Subcutaneous abdominal adipose tissue (tissue), 5 donors: ENCODE data around the gene DOCK9.

Experiments used
- H3K27ac ChIP-seq: one replicate; pipeline ENCODE4 v1.7.0; 2013; ENCODE audit warnings: low read depth, mild to moderate bottlenecking, inconsistent platforms, low read length, moderate library complexity
- H3K27me3 ChIP-seq, 5 donors: one replicate each; pipeline ENCODE4 v1.7.0; 2013; ENCODE audit warnings: low read length in 5 of 5, inconsistent platforms in 1 of 5; ENCODE audit not compliant: control insufficient read depth in 5 of 5, insufficient read depth in 4 of 5
- H3K36me3 ChIP-seq, 5 donors: one replicate each; pipeline ENCODE4 v1.7.0; 2013; ENCODE audit warnings: low read length in 5 of 5; ENCODE audit not compliant: control insufficient read depth in 5 of 5, insufficient read depth in 5 of 5
- H3K4me1 ChIP-seq, 5 donors: one replicate each; pipeline ENCODE4 v1.7.0; 2013; ENCODE audit warnings: low read length in 5 of 5, mild to moderate bottlenecking in 3 of 5, moderate library complexity in 1 of 5; ENCODE audit not compliant: control insufficient read depth in 5 of 5, insufficient read depth in 5 of 5
- H3K4me3 ChIP-seq, 5 donors: one replicate each; pipeline ENCODE4 v1.7.0; 2013; ENCODE audit warnings: low read length in 5 of 5, low read depth in 1 of 5
- H3K9ac ChIP-seq, 5 donors: one replicate each; pipeline ENCODE4 v1.7.0; 2013; ENCODE audit warnings: low read length in 5 of 5, mild to moderate bottlenecking in 4 of 5, moderate library complexity in 3 of 5
- H3K9me3 ChIP-seq, 5 donors: one replicate each; pipeline ENCODE4 v1.7.0; 2013; ENCODE audit warnings: low read length in 5 of 5; ENCODE audit not compliant: control insufficient read depth in 5 of 5
- donor health status: healthy.
- donor health status: healthy.
- donor health status: healthy.
- donor health status: healthy.
- donor health status: healthy.

The DOCK9 gene

GRCh38 chr13:98940325-98941001 lies 37.4 kb downstream of the DOCK9 start:
- Histone ChIP-seq H3K9me3 (no peaks in the 10 kb centered on the region), H3K36me3 (no peaks in the 10 kb centered on the region), H3K27ac (peak overlapping the region; percentile 20), H3K9ac (no peak overlapping the region), H3K4me3 (no peak overlapping the region), H3K27me3 (no peaks in the 10 kb centered on the region), H3K4me1 (peaks cover 4 to 49% (median 30%) of the 10 kb centered on the region in 5 donors)

DNA sequence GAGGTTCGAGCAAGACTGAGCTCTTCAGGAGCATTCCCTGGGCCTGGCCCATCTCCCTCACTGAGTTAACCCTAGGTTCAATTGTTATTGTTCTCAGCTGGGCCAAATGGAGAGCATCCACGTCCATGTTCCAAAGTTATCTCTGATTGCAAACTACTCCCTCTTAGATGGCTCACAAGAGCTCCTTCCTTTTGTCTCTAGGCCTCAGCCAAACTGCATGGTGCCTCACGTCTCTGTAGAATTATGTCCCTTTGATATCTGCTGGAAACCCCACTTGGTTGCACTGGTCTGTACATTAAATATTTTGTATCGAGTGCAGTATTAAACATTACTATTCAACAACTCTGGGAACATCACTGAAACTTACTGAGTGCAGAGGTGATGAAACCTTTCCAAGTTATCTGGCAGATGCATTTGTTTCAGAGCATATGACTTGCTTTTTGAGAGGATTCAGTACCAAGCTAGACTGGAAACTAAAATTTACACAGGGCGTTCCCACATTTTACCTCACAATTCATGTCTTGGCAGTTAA lies 38.1 kb downstream of the DOCK9 start:
- no peak overlapping the region for H3K9ac ChIP-seq
- peaks cover 0 to 3% (median 0%) of the 10 kb centered on the region in 5 donors for H3K9me3 ChIP-seq
- H3K4me3 ChIP-seq = no peak overlapping the region
- peaks cover 4 to 43% (median 30%) of the 10 kb centered on the region in 5 donors for H3K4me1 ChIP-seq
- H3K27me3 ChIP-seq = no peaks in the 10 kb centered on the region
- peak overlapping the region; percentile 20 for H3K27ac ChIP-seq
- no peaks in the 10 kb centered on the region for H3K36me3 ChIP-seq

DNA sequence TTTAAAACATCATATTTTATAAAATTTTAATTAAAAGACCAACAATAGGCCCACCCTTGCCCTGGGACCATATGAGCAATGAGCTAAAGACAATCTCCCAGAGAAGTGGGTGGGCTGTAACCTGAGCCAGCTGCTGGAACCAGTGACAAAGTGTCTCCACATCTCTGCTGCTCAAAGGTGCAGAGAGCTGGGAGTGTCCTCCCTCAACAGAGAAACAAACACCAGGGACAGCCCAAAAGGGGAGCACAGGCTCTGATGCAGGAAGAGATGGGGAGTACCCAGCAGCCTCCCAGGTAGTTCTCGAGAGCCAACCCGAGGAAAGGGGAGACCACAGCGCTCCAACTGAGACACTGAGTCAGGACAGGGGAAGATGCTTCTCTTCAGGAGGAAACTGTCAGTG lies 39.1 kb downstream of the DOCK9 start:
- Histone ChIP-seq H3K4me3 (no peak overlapping the region), H3K9me3 (peaks cover 0 to 11% (median 7%) of the 10 kb centered on the region in 5 donors), H3K4me1 (peaks cover 4 to 43% (median 30%) of the 10 kb centered on the region in 5 donors)

GRCh38 chr13:98937911-98938381 lies 39.9 kb downstream of the DOCK9 start:
- no peak overlapping the region for H3K9ac ChIP-seq
- H3K9me3 ChIP-seq = peaks cover 0 to 13% (median 9%) of the 10 kb centered on the region in 5 donors
- no peaks in the 10 kb centered on the region for H3K27me3 ChIP-seq
- peak overlapping the region; percentile 13 for H3K27ac ChIP-seq
- no peaks in the 10 kb centered on the region for H3K36me3 ChIP-seq
- peaks cover 4 to 41% (median 30%) of the 10 kb centered on the region in 5 donors for H3K4me1 ChIP-seq
- H3K4me3 ChIP-seq = no peak overlapping the region

More for the DNA sequence above, 39.1 kb downstream of the DOCK9 start:
- peak overlapping the region; percentile 13 for H3K27ac ChIP-seq
- H3K9ac ChIP-seq = no peak overlapping the region
- no peaks in the 10 kb centered on the region for H3K36me3 ChIP-seq
- H3K27me3 ChIP-seq = no peaks in the 10 kb centered on the region

DNA sequence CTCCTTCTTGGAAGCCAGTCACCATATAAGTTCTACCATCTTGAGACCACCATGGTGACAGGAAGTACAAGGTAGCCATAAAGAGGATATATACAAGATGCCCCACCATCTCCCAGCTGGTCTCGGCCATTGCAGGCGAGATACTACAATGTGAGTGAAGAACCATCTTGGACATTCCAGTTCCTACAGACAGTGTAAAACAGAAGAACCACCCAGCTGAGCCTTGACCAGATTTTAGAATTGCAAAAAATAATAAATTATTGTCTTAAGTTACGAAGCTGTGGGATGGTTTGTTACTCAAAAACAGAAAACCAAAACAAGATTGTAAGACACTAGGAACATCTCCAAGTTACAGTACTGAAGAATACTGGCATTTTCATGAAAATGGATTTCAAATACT lies 43.6 kb downstream of the DOCK9 start:
- H3K4me3 ChIP-seq = no peak overlapping the region
- peaks cover 0 to 13% (median 9%) of the 10 kb centered on the region in 5 donors for H3K9me3 ChIP-seq
- no peak overlapping the region for H3K9ac ChIP-seq
- no peak overlapping the region for H3K27ac ChIP-seq
- H3K36me3 ChIP-seq = no peaks in the 10 kb centered on the region
- peaks cover 0 to 23% (median 13%) of the 10 kb centered on the region in 5 donors for H3K4me1 ChIP-seq
- H3K27me3 ChIP-seq = no peaks in the 10 kb centered on the region

- Histone ChIP-seq H3K27ac (no peak overlapping the region), H3K36me3 (no peaks in the 10 kb centered on the region), H3K9me3 (peaks cover 0 to 13% (median 9%) of the 10 kb centered on the region in 5 donors), H3K4me1 (peaks cover 0 to 23% (median 7%) of the 10 kb centered on the region in 5 donors), H3K9ac (no peak overlapping the region), H3K4me3 (no peak overlapping the region), H3K27me3 (no peaks in the 10 kb centered on the region)
These were observed 47.7 kb downstream of the DOCK9 start for GRCh38 chr13:98930151-98930591.

- Histone ChIP-seq H3K27me3 (no peaks in the 10 kb centered on the region), H3K4me3 (no peak overlapping the region), H3K27ac (peak overlapping the region; percentile 61), H3K4me1 (peaks cover 0 to 34% (median 13%) of the 10 kb centered on the region in 5 donors), H3K9me3 (no peaks in the 10 kb centered on the region), H3K36me3 (peaks cover 0 to 2% (median 0%) of the 10 kb centered on the region in 5 donors), H3K9ac (no peak overlapping the region)
These were observed 49.6 kb downstream of the DOCK9 start for GRCh38 chr13:98927951-98928927.

- Histone ChIP-seq H3K27ac (no peak overlapping the region), H3K27me3 (no peaks in the 10 kb centered on the region), H3K36me3 (peaks cover 0 to 9% (median 4%) of the 10 kb centered on the region in 5 donors), H3K4me1 (peaks cover 0 to 37% (median 13%) of the 10 kb centered on the region in 5 donors), H3K9me3 (no peaks in the 10 kb centered on the region), H3K9ac (no peak overlapping the region), H3K4me3 (no peak overlapping the region)
These were observed 51.9 kb downstream of the DOCK9 start for GRCh38 chr13:98925949-98926348.

DNA sequence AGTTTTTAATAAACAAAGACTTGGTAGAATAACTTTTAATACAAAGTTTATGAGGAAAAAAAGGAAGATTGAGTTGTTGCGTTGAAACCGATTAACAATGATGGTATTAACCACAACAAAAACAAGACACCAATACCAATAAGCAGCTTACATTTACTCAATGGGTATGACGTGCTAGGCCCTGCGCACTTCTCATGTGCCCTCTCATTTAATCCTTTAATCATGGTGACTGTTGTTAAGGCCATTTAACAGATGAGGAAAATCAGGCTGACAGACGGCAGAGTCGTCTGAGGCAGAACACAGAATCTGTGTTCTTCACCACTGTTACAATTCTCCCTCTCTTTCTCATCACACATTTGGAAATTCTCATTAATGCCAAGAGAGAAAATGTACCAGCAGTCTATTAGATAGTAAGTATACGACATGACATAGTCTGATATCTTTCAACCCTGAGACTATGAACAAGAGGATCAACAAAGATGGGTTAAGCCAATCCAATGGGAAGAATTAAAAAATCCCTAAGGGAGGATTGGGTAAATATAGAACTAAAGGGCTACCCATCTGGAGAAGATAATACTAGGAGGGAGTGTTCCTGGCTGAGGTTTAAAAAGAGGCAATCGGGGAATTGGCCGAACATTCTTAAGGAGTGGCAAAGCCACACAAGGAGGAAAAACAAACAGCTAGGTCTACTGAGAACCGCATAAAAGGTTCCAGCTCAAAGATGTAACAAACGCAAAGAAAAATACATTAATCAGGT lies 54.0 kb downstream of the DOCK9 start:
- Histone ChIP-seq H3K27ac (peak overlapping the region; percentile 34), H3K4me3 (no peak overlapping the region), H3K4me1 (peaks cover 0 to 36% (median 13%) of the 10 kb centered on the region in 5 donors), H3K36me3 (peaks cover 0 to 9% (median 6%) of the 10 kb centered on the region in 5 donors), H3K27me3 (no peaks in the 10 kb centered on the region), H3K9me3 (no peaks in the 10 kb centered on the region), H3K9ac (no peak overlapping the region)
